RWPE2 (cell line): Measurements from ENCODE around the gene CRAT.

Experiments used
- ATAC-seq: fragments of 200-7000 bp; cut with Tn5 transposase; 3 replicates; pipeline ENCODE4 v1.9.1; 2021; ENCODE audit warnings: low read depth
- DNase-seq: peaks from one replicate; pipeline ENCODE4 v3.0.0-alpha.2; 2020; ENCODE audit warnings: low spot score
- H3K27ac ChIP-seq: fragments of 450-650 bp; 2 replicates; pipeline ENCODE4 v1.5.1; 2017; ENCODE audit warnings: mild to moderate bottlenecking; ENCODE audit not compliant: poor library complexity, severe bottlenecking
- H3K27me3 ChIP-seq: fragments of 250-450 bp; sonication (Bioruptor Pico); 2 replicates; pipeline ENCODE4 v1.5.1; 2021; ENCODE audit warnings: mild to moderate bottlenecking, moderate library complexity; ENCODE audit not compliant: insufficient read depth, poor library complexity, severe bottlenecking
- H3K36me3 ChIP-seq: fragments of 250-450 bp; sonication (Bioruptor Pico); 2 replicates; pipeline ENCODE4 v1.5.1; 2020; ENCODE audit warnings: low read depth, mild to moderate bottlenecking, moderate library complexity
- H3K4me1 ChIP-seq: fragments of 250-450 bp; sonication (Bioruptor Pico); 2 replicates; pipeline ENCODE4 v1.5.1; 2021; ENCODE audit warnings: mild to moderate bottlenecking, moderate library complexity; ENCODE audit not compliant: insufficient read depth, poor library complexity, severe bottlenecking
- H3K4me3 ChIP-seq: fragments of 250-450 bp; sonication (Bioruptor Pico); 2 replicates; pipeline ENCODE4 v1.5.1; 2021; ENCODE audit warnings: mild to moderate bottlenecking, moderate library complexity; ENCODE audit not compliant: severe bottlenecking
- H3K9me3 ChIP-seq: fragments of 250-450 bp; sonication (Bioruptor Pico); 2 replicates; pipeline ENCODE4 v1.5.1; 2021; ENCODE audit warnings: mild to moderate bottlenecking, moderate library complexity; ENCODE audit not compliant: severe bottlenecking
- TF ChIP-seq, protein P1 (sequence below): fragments of 450-650 bp; IDR thresholded peaks from one replicate; pipeline ENCODE4 v1.5.1; 2017; ENCODE audit warnings: mild to moderate bottlenecking, moderate library complexity; ENCODE audit not compliant: poor library complexity, severe bottlenecking

The CRAT gene

GRCh38 chr9:129068110-129068509 is 42.5 kb downstream of the CRAT start:
- TF ChIP-seq, protein P1, sequence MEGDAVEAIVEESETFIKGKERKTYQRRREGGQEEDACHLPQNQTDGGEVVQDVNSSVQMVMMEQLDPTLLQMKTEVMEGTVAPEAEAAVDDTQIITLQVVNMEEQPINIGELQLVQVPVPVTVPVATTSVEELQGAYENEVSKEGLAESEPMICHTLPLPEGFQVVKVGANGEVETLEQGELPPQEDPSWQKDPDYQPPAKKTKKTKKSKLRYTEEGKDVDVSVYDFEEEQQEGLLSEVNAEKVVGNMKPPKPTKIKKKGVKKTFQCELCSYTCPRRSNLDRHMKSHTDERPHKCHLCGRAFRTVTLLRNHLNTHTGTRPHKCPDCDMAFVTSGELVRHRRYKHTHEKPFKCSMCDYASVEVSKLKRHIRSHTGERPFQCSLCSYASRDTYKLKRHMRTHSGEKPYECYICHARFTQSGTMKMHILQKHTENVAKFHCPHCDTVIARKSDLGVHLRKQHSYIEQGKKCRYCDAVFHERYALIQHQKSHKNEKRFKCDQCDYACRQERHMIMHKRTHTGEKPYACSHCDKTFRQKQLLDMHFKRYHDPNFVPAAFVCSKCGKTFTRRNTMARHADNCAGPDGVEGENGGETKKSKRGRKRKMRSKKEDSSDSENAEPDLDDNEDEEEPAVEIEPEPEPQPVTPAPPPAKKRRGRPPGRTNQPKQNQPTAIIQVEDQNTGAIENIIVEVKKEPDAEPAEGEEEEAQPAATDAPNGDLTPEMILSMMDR = no peak
- ATAC-seq (no peak), DNase-seq (no peak)
- H3K4me3 ChIP-seq = no peak overlapping the region
- peaks cover 17% of the 10 kb centered on the region for H3K36me3 ChIP-seq
- no peak overlapping the region for H3K27ac ChIP-seq
- no peaks in the 10 kb centered on the region for H3K4me1 ChIP-seq
- H3K27me3 ChIP-seq = no peaks in the 10 kb centered on the region
- H3K9me3 ChIP-seq = no peaks in the 10 kb centered on the region

DNA sequence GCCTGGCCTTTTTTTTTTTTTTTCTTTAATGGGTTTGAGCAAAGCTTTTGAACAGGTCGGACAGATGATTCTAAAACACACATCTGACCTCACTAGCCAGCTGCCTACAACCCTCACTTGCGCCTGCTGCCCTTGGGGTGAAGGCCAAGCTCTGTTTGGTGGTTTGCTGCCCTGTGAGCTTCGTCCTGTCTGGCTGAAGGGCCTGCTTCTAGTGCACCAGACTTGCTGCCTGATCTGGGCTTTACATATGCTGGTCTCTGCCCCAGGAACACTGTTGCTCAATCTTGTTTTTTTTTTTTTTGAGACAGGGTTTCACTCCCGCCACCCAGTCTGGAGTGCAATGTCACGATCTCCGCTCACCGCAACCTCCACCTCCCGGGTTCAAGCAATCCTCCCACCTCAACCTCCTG is 46.1 kb downstream of the CRAT start:
- DNase-seq = no peak
- Histone ChIP-seq H3K36me3 (peaks cover 29% of the 10 kb centered on the region), H3K9me3 (no peaks in the 10 kb centered on the region), H3K4me1 (no peaks in the 10 kb centered on the region), H3K4me3 (no peak overlapping the region), H3K27me3 (no peaks in the 10 kb centered on the region), H3K27ac (no peak overlapping the region)
- TF ChIP-seq, protein P1 = no peak
- ATAC-seq = no peak

DNA sequence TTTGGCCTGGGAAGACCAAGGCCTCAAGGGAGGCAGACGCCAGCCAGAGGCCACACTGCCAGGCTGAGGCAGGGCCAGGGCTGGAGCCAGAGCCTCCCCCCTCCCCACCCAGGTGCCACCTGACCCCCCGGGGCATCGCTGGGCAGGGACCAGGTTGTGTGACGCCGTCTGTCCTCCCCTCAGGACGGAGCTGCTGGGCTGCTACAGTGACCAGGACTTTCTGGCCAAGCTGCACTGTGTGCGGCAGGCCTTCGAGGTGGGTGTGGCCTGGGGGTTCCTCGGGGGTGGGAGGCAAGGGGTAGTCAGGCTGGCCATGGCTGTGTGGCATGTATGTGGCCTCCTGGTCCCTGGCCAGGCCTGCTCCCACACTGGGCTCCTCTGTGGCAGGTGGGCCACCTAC is 47.5 kb downstream of the CRAT start:
- no peaks in the 10 kb centered on the region for H3K4me1 ChIP-seq
- no peak overlapping the region for H3K4me3 ChIP-seq
- TF ChIP-seq, protein P1 = no peak
- no peaks in the 10 kb centered on the region for H3K9me3 ChIP-seq
- ATAC-seq = no peak
- no peak for DNase-seq
- H3K36me3 ChIP-seq = peaks cover 24% of the 10 kb centered on the region
- H3K27me3 ChIP-seq = no peaks in the 10 kb centered on the region
- H3K27ac ChIP-seq = no peak overlapping the region

DNA sequence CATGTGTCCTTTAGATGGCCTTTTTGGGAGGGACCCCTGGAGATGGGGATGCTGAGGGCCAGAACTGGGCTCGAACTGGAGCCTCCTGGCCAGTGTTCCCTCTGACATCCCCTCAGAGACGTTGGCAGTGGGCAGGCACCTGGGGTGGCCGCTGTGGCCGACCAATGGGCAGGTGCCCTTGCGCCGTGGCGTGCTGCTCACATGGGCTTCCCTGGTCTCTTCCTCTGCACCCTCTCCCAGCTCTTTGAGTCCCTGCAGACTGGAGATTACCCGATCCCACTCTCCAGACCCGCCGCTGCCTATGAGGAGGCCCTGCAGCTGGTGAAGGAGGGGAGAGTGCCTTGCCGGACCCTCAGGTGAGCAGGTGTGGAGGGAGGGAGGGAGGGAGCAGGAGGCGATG is 49.6 kb downstream of the CRAT start:
- no peaks in the 10 kb centered on the region for H3K9me3 ChIP-seq
- no peaks in the 10 kb centered on the region for H3K27me3 ChIP-seq
- no peaks in the 10 kb centered on the region for H3K4me1 ChIP-seq
- peaks cover 30% of the 10 kb centered on the region for H3K36me3 ChIP-seq
- H3K4me3 ChIP-seq = no peak overlapping the region
- no peak for DNase-seq
- TF ChIP-seq, protein P1 = no peak
- ATAC-seq = no peak
- H3K27ac ChIP-seq = no peak overlapping the region

DNA sequence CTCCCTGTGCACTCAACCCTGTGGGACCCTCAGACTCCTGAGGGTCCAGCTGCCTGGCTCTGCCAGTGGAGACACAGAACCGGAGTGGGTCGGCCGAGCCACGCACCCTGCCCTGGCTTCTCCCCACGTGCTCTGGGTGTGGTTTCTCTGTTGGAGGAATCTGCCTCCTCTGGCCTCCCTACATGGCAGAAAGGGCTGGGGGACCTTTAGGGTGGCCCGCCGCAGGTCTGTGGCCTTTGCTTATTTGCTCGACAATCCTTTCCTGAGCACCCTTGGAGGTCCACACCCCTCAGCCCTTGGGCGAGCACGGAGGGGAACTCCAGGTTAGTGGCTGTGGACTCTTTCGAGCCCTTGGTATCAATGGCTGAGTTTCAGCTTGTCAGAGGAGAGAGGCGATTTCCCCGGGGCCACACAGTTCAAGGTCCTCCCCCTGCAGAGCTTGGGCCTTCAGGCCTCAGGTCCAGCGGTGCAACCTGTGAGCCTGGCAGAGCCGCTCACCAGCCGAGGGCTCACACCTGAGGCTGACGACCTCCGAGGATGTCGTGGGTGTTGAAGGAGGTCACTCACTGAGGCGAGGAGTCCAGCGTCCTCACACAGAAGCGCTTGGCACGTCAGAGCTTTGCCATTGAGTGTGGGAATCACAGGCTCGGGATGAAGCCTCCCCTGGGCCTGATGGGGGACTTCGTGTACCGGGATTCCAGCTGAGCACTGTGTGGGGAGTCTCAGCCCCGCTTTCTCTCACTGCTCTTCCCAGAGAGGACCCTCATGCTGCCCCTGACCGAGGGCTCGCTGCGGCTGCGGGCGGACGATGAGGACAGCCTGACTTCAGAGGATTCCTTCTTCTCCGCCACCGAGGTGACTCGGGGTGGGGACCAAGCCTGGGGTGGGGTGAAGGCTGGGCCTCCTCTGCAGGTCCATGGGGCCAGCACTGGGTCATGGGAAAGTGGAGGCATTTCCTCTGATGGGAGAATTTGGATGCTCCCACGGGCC is 50.5 kb downstream of the CRAT start:
- DNase-seq = no peak
- ATAC-seq = no peak
- TF ChIP-seq, protein P1 = no peak
- H3K27me3 ChIP-seq = no peaks in the 10 kb centered on the region
- H3K4me3 ChIP-seq = no peak overlapping the region
- H3K27ac ChIP-seq = no peak overlapping the region
- no peaks in the 10 kb centered on the region for H3K4me1 ChIP-seq
- H3K36me3 ChIP-seq = peaks cover 26% of the 10 kb centered on the region
- H3K9me3 ChIP-seq = no peaks in the 10 kb centered on the region
